OCI-LY7 (cell line): ENCODE measurements around the gene COQ8B. TPM values are rescaled to one million over a fixed set of nuclear protein-coding genes. Genes with fewer than 3 reads are reported as not detected.

ENCODE experiments used
- BruUV-seq: library from RNA; stranded (reverse); fragments of 400-500 nt; replicated peaks from 2 replicates; lab custom pipeline; 2021; lab: Mats Ljungman, UMichigan
- CTCF ChIA-PET: fragments of 300-600 bp; sonication (Branson Sonifier 250); formaldehyde crosslinking; loops from one replicate; lab custom pipeline; 2022; ENCODE audit warnings: antibody characterized with exemption; ENCODE audit not compliant: unreplicated experiment; lab: Charles Lee
- POLR2A ChIA-PET: fragments of 300-600 bp; sonication (Branson Sonifier 250); formaldehyde crosslinking; loops from one replicate; lab custom pipeline; 2022; ENCODE audit warnings: antibody characterized with exemption; lab: Charles Lee
- DNase-seq: peaks from one replicate; pipeline ENCODE4 v3.0.0-alpha.2; 2015; ENCODE audit warnings: low spot score
- H2AFZ ChIP-seq: fragments of 200-600 bp; sonication (generic), shearing (Covaris generic); 2 replicates; pipeline ENCODE4 v1.6.1; 2014; ENCODE audit warnings: mild to moderate bottlenecking, antibody characterized with exemption, low read length, moderate library complexity
- H3K27ac ChIP-seq: fragments of 200-600 bp; sonication (generic); 2 replicates; pipeline ENCODE4 v1.5.1; 2014; ENCODE audit warnings: mixed run types, low read depth, mild to moderate bottlenecking, moderate library complexity, low read length, inconsistent platforms; ENCODE audit not compliant: poor library complexity, severe bottlenecking
- H3K36me3 ChIP-seq: fragments of 200-600 bp; sonication (generic); 2 replicates; pipeline ENCODE4 v1.6.1; 2014; ENCODE audit warnings: mild to moderate bottlenecking, antibody characterized with exemption, low read length, moderate library complexity, mixed read lengths; ENCODE audit not compliant: insufficient read depth
- H3K4me1 ChIP-seq: fragments of 200-600 bp; sonication (generic); 2 replicates; pipeline ENCODE4 v1.5.1; 2014; ENCODE audit warnings: mild to moderate bottlenecking, low read length; ENCODE audit not compliant: insufficient read depth, poor library complexity, severe bottlenecking
- H3K4me2 ChIP-seq: fragments of 200-600 bp; sonication (generic); 2 replicates; pipeline ENCODE4 v1.6.1; 2014; ENCODE audit warnings: mild to moderate bottlenecking, low read length
- H3K4me3 ChIP-seq: fragments of 200-600 bp; sonication (generic); 2 replicates; pipeline ENCODE4 v1.5.1; 2014; ENCODE audit warnings: mild to moderate bottlenecking, low read depth, low read length; ENCODE audit not compliant: poor library complexity, severe bottlenecking
- H3K79me2 ChIP-seq: fragments of 200-600 bp; sonication (generic); 2 replicates; pipeline ENCODE4 v1.6.1; 2016; ENCODE audit warnings: low read depth, mild to moderate bottlenecking, low read length, moderate library complexity, mixed read lengths; ENCODE audit not compliant: insufficient read depth
- H3K9me2 ChIP-seq: fragments of 200-600 bp; sonication (generic); 2 replicates; pipeline ENCODE4 v1.6.1; 2016; ENCODE audit warnings: mild to moderate bottlenecking, low read length, mixed read lengths; ENCODE audit not compliant: insufficient read depth
- H3K9me3 ChIP-seq: fragments of 200-600 bp; sonication (generic); 2 replicates; pipeline ENCODE4 v1.6.1; 2014; ENCODE audit warnings: mild to moderate bottlenecking, mixed run types, low read length, mixed read lengths
- H4K20me1 ChIP-seq: fragments of 200-600 bp; sonication (generic); 2 replicates; pipeline ENCODE4 v1.6.1; 2014; ENCODE audit warnings: mild to moderate bottlenecking, antibody characterized with exemption, low read length, moderate library complexity, mixed read lengths; ENCODE audit not compliant: insufficient read depth
- CTCF ChIP-seq: fragments of 200-600 bp; sonication (generic); conservative IDR thresholded peaks from 2 replicates; pipeline ENCODE4 v1.5.1; 2014; ENCODE audit warnings: mild to moderate bottlenecking, antibody characterized with exemption, low read length, moderate library complexity, mixed read lengths
- EZH2phosphoT487 ChIP-seq: fragments of 200-600 bp; sonication (generic); IDR thresholded peaks from 2 replicates; pipeline ENCODE4 v1.6.1; 2018; ENCODE audit warnings: low read depth, borderline replicate concordance, mild to moderate bottlenecking, mixed run types, antibody characterized with exemption, low read length, moderate library complexity, mixed read lengths
- intact Hi-C: fragments of 100-400 bp; cut with micrococcal nuclease; formaldehyde crosslinking; loops from one replicate; pipeline ENCODE4 v1.10.0; 2022; ENCODE audit not compliant: unreplicated experiment
- total RNA-seq, 2 experiments: library from RNA; depleted of rRNA in 1 of 2; stranded (reverse); fragments of >200 nt in 1 of 2; shearing (Covaris generic) in 1 of 2; gene quantifications; 2 replicates each; pipeline ENCODE4 v1.2.3, GENCODE V29; 2014 to 2022

Gene COQ8B
- total RNA-seq, 2 experiments from 2014 or later = 34.6 to 34.9 TPM

- POLR2A ChIA-PET = interaction anchor here (0.6 kb wide), 1 partner anchor 8 kb away, joined by 6 read pairs; no protein-coding TSS in a partner anchor
- CTCF ChIA-PET = no interaction called here
- no peaks in the 10 kb centered on the region for H3K79me2 ChIP-seq
- no peaks in the 10 kb centered on the region for H3K9me3 ChIP-seq
- no peak overlapping the region for H3K4me2 ChIP-seq
- no peak overlapping the region for H3K4me3 ChIP-seq
- no peak for TF ChIP-seq EZH2phosphoT487
- no peak for TF ChIP-seq CTCF
- H3K36me3 ChIP-seq = no peaks in the 10 kb centered on the region
- no peaks in the 10 kb centered on the region for H3K4me1 ChIP-seq
- intact Hi-C loops = no loop called here
- no peak overlapping the region for H2AFZ ChIP-seq
- DNase-seq = no peak
- H3K9me2 ChIP-seq = no peaks in the 10 kb centered on the region
- no TSS peak for BruUV-seq
- H3K27ac ChIP-seq = no peak overlapping the region
- no peaks in the 10 kb centered on the region for H4K20me1 ChIP-seq
Observed at GRCh38 chr19:40646743-40647254, 69.9 kb downstream of the COQ8B start.

- Histone ChIP-seq H3K4me1 (peaks cover 14% of the 10 kb centered on the region), H3K9me3 (no peaks in the 10 kb centered on the region), H3K9me2 (no peaks in the 10 kb centered on the region), H2AFZ (no peak overlapping the region), H3K36me3 (no peaks in the 10 kb centered on the region), H4K20me1 (no peaks in the 10 kb centered on the region), H3K4me3 (no peak overlapping the region), H3K27ac (no peak overlapping the region), H3K4me2 (no peak overlapping the region), H3K79me2 (no peaks in the 10 kb centered on the region)
- BruUV-seq = no TSS peak
- intact Hi-C loops = no loop called here
- ChIA-PET POLR2A (interaction anchor here (0.7 kb wide), 1 partner anchor 72 kb away, joined by 4 read pairs; no protein-coding TSS in a partner anchor), CTCF (no interaction called here)
- DNase-seq = no peak
- TF ChIP-seq EZH2phosphoT487 (no peak), CTCF (no peak)
Observed at GRCh38 chr19:40642757-40643305, 73.9 kb downstream of the COQ8B start.

GRCh38 chr19:40642051-40642706 lies 74.5 kb downstream of the COQ8B start:
- H3K4me1 ChIP-seq = peaks cover 14% of the 10 kb centered on the region
- BruUV-seq = no TSS peak
- ChIA-PET POLR2A (no interaction called here), CTCF (no interaction called here)
- no peak for TF ChIP-seq CTCF
- TF ChIP-seq EZH2phosphoT487 = no peak
- no peaks in the 10 kb centered on the region for H4K20me1 ChIP-seq
- no peaks in the 10 kb centered on the region for H3K9me3 ChIP-seq
- H2AFZ ChIP-seq = no peak overlapping the region
- DNase-seq = no peak
- H3K4me3 ChIP-seq = no peak overlapping the region
- no peaks in the 10 kb centered on the region for H3K9me2 ChIP-seq
- no peak overlapping the region for H3K4me2 ChIP-seq
- H3K79me2 ChIP-seq = no peaks in the 10 kb centered on the region
- intact Hi-C loops = no loop called here
- H3K36me3 ChIP-seq = no peaks in the 10 kb centered on the region
- no peak overlapping the region for H3K27ac ChIP-seq
